Measurements from ENCODE around the gene ADCY7. TPM values are rescaled to one million over a fixed set of nuclear protein-coding genes. Genes with fewer than 3 reads are reported as not detected.
"Not testable (repeated sequence)": the region's sequence is repeated elsewhere in the genome, so short reads cannot be mapped to it uniquely, and the experiment has no call there.

Gene ADCY7
- 10.5 and 17.4 TPM in 2 replicates for total RNA-seq (2014; rRNA removed; shearing (Covaris generic))

DNA sequence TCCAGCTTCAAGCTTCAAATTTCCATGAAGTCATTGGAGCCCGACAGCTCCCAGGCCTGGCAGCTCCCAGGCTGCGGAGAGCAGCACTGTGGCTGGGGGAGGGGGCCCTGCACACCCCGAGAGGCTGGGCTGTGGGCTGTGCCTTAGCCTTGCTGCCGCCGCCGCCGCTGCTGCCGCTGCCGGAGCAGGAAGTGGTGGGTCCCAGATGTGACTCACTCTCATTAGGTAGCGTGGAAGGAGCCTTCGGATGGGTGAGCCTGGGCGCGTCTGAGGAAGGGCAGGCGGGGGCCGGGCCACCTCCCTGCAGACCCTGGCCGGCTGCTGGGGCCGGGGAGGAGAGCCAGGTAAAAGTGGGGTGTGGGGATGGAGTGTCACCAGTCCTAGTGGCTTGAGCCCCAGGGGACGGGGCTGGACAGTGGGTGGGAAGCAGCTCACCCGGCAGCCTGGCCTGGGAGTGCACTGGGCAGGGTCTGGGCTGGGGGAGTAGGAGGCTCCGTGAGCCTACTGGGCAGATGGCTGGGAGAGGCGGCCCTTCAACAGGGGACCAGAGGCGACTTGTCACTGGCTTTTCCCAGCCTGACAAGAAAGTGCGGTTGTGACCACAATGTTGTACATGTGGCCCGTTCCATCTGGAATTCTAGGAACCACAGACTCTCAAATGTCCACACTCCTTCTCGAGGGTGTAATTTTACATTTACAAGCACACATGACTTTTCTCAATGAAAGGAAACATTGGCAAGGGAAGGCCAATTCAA is at the start of gene ADCY7:
ADCY7 (plus strand) TSS at position 215 of the 755 bp plus-strand sequence. CDS start 21,629 bp downstream, outside the sequence.
- peak; percentile 49 for DNase-seq (ENCODE audit: low read depth)

DNA sequence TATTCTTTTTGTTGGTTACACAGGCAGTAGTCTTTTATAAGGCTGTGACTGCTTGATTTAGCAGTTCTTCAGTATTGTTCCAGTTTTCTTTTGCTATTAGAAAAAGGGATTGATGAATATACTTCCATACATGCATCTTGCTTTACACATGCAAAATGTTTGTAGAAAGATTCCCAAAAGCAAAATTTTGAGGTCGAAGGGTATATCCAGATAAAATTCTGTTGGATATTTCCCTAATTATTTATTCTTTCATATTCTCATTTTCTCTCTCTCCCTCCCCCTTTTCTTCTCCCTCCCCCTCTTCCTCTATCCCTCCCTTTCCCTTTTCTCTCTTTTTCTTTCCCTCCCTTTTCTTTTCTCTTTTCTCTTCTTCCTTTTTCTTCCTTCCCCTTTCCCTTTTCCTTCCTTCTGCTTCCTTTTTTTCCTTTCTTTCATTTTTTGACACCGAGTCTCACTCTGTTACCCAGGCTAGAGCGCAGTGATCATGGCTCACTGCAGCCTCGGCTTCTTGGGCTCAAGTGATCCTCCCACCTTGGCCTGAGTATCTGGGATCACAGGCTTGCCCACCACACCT is 46.9 kb upstream of the ADCY7 start:
- DNase-seq (ENCODE audit: low read depth): no peak

DNA sequence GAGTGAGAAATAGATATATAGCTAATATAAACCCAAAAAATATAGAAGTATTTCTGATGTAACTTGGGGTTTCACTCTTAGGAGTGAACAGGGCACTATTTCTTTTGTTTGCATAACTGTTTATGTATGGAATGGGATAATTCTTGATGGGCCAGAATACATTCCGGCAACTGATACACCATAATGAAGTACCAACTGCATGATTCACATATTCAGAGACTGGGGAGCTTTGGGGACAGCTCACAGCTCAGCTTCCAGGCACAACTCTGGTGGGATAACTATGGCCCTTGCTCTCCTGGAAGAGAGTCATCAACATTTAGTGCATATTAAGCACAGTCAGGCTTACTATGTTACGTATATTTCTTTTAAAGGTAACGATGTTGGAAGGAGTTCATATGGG is 42.1 kb upstream of the ADCY7 start:
- no peak for DNase-seq (ENCODE audit: low read depth)

DNA sequence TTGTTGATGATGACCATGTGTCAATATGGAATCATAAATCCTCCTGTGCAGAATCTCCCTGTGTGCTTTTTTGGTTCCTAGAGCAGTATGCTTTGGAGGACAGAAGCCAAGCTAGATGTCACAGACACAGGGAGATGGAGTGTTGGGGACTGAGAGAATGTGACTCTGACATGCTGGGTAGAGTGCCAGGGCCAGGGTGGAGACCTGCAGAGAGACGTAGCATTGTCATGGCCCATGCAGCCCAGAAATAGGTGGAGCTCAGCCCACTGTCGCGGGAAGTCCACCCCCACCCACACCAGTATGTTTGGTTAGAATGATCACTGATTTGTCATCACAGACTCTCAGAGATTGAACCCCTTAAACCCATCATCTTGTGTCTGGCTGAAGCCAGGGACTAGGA is 39.2 kb upstream of the ADCY7 start:
- no peak for DNase-seq (ENCODE audit: low read depth)

DNA sequence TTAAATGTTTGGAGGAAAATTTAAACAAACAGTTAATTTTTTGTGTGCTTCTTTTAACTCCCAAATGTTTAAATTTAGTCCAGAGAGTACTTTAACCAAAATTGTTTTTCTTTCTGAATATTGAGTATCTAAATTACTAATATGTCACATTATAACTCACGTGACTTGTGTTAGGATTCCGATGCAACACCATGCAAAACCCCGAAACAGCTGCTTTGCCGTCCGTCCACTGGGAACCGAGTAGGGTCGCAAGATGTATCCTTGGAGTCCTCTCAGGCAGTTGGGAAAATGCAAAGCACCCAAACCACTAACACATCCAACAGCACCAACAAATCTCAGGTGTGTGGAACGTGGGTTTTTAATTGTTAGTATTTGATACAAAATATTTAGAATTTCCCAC is 38.7 kb upstream of the ADCY7 start:
- no peak for DNase-seq (ENCODE audit: low read depth)

DNA sequence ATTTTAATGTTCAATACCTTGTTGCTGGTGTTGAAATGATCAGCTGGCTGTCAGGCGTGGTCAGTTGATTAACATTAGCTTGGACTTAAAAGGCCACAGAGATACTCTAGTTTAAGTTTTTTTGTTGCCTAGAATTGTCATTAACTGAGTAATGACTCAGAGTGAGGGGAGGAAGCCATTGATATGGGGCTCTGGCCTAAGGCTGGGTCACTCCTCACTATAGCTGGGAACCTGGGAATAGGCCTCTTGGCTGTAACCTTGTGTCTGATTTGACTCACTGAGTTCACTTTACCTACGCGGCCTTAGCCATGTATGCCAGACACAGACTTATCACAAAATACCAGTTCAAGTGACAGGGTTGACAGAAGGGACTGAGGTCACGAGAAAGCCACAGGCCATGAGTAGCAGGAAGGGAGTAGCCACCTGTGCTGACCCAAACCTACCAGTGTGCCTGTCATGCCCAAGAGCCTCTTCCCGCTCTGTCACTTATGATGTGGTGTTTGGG is 37.9 kb upstream of the ADCY7 start:
- no peak for DNase-seq (ENCODE audit: low read depth)

DNA sequence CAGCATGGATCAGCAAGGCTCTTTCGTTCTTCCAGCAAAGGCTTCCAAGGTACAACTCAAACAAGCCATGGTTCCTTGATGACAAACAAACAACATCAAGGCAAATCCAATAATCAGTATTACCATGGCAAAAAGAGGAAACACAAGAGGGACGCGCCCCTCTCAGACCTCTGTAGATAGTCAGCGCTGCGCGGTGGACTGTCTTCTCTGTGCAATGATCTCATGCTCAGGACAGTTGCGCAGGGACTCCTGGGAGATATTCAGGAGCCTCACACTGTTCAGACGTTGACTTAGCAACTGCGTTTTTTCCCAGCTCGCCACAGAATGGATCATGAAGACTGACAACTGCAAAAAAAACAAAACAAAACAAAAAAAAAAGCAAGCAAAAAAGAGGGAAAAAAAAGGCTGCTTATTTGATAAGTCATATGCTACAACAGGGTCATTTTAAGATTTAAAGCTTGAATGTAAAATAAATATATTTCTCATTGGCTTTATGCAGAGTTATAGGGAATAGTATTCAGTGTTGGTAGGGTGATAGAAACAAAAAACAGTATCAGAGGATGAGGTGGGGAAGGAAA is 37.1 kb upstream of the ADCY7 start:
- no peak for DNase-seq (ENCODE audit: low read depth)

DNA sequence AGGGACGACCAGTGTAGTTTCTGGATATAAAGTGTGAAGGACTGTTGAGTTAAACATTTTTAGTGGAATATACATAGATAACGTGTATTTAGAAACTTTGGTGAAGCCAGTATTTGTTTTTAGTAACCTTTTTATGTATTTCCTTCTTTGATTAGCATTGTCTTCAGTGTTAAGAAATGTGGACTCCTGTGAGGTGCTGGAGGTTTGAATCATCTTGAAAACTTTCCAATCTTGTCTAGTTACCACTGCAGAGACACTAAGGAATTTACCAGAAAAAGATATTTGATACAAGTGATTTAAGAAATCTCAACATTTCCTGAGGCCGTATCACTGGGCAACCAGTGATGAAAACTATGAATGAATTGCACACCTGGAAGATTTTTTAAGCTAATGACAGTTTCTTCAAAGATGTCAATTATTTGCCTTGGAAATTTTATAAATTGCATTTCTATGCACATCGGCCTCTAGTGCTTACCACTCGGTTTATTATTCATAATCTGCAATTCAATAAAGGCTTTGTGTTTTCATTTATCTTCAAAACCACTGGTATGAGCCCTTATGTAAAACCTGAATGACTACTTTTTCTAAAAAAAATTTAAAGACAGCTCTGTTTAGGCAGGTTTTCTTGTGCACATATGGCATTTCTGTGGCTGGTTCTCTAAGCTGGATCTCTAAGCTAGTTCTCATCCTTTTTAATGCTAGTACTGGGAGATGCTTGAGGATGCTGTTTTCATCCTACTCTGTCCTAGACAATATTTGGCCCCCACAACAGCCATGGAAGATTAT is 31.4 kb upstream of the ADCY7 start:
- peak; percentile 71 for DNase-seq (ENCODE audit: low read depth)

DNA sequence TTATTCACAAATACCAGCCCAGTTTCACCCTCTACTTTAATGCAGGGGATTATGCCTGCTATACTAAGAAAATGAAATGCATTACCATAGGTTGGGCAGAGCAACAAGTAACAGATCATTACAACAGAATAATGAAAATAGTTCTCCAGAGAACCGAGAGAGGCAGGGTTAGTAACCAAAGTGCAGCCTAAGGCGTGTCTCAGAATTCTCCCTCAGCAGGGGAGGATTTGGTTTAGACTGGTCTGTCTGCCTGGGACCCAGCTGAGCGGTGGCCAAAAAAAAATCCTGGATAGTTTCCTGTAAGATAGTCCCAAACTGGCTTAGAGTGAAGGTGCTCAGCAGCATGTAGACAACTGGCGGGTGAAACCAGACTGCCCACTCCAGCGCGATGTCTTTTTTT is 30.8 kb upstream of the ADCY7 start:
- peak; percentile 29 for DNase-seq (ENCODE audit: low read depth)

DNA sequence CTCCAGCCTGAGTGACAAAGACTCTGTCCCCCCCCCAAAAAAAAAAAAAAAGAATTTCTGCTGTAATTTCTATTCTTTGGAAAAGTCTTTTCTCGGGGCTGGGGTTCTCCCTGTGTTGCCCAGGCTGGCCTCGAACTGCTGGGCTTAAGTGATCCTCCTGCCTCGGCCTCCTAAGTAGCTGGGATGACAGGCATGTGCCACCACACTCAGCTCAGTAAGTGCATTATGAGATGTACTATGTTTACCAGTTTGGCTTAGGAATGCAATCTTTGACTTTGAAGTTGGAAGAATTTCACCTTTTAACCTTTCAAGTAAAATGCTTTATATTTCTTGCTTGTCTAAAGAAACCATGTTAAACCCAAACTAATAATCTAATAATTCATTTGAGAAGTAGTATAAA is 28.0 kb upstream of the ADCY7 start:
- DNase-seq (ENCODE audit: low read depth): no peak

DNA sequence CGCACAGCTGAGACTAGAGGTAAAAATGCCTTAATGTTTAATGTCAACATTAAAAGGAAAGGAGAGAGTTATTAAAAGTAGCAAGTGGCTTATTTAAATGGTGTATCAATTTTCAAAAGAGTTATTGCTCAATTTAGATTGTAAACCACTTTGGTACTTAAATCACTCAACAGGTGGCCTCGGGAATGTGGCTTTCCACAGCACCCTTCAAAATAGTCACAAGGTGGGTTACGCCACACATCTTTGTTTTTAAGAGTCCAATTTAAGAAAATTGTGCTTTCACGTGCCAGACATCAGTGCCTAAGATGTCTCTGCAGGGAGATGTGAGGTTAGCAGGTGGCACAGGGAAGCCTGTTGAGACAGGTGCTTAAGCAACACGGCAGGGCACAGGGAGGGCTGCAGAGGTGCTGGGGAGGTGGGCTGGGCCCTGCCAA is 27.5 kb upstream of the ADCY7 start:
- DNase-seq (ENCODE audit: low read depth): no peak

DNA sequence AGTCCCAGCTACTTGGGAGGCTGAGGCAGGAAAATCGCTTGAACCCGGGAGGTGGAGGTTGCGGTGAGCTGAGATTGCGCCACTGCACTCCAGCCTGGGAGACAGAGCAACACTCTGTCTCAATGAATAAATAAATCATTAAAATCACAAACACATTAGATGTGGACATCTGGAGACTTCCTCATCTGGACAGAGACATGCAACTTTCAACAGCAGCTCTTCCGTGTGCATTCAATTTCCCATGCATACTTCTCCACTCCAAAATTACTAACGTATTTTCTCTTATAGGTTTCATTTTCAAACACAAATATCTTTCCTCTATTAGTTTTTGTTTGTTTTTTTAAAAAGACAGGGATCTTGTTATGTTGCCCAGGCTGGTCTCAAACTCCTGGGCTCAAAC is 23.3 kb upstream of the ADCY7 start:
- DNase-seq (ENCODE audit: low read depth): not testable (repeated sequence)

DNA sequence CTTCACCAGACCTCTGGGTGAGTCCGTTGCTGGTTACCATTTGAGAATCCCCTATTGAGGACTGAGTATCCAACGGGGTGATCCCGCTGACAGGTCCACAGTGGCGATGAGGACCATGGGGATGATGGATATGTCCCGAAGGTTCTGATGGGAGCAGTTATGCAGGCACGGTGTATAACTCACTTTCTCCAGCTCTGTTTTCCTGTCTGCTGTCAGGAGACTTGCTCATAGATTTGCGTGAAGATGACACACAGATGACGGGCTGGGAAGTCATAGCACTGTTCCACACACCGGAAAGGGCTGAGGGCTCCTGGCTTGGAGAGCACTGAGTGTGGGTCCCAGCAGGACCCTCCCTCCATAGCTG is 22.2 kb upstream of the ADCY7 start:
- peak; percentile 41 for DNase-seq (ENCODE audit: low read depth)

DNA sequence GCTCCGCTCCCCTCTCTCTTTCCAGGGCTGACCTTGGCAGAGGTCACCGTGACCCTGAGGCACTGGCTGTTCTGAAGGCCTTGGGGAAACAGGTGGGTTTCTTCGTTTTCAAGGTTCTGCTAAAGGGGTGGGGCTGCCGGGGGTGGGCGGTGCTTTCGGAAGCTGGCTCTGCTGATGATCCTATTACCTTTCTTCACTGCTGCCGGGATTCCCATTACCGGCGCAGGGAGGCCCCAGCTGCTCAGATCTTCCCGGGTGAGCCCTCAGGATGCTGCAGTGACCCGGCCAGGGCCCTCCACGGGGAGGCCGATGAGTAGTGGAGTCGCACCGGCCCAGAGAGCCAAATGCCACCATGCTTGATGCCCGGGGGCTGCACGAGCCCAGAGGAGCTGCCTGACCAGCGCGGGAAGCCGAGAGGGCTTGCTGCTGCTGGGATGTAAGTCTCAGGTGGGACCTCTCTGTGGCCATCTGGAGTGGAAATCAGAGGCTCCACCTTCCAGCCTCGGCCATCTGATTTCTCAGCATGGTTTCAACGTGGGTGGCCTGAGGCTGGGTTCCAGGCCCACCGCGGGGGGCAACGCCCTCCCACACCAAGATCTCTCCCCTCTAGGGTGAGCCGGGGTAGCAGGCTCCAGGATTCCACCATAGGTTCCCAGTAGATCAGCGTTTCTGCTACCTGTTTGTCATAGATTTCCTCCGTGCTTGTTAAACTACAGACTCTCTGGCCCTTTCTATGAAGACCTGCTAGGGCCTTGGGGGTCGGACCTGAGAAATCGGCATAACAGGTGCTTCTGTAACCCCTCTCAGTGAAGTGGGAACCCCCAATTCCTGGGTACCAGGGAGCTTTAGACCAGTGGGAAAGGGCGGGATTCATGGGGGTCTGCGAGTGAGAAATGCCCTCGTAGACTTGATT is 21.6 kb upstream of the ADCY7 start:
- no peak for DNase-seq (ENCODE audit: low read depth)

DNA sequence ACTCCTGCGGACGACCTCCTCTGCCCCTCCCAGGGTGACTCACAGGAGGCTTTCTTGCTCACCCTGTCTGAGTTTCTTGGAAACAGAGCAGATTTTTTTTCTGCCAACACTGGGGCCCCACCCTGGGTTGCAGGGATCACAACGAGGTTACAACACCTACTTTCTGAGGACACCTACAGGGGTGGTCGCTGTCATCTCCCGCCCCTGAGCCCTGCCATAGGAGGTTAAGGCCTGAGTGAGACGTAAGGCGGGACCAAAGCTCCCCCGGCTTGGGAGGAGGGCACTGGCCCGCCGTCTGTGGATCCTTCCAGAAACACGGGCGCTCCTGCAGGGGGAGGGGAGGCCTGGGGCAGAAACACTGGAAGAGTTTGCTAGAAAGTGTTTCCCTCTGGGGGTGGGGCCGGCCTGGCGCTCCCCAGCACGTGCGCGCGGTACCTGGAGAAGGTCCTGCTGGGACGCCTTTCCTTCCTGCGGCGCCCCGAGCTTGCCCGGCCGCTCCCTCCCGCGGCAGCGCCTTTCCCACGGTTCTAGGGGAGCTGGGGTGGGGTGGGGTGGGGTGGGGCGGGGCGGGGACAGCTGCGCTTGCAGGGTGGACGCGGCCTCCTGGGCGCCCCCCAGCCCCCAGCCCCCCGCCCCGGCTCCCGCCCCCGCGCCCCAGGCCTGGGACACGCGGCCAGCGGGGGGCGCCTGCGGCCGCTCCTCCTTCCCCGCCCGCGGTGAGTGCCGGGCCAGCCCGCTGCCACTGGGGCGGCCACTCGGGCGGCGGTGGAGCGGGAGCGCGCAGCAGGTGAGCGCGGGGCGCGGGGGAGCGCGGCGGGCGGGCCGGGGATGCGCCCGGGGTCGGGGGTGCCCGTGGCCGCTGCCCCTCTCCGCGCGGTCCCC is 20.7 kb upstream of the ADCY7 start:
- DNase-seq (ENCODE audit: low read depth): peak; percentile 70

DNA sequence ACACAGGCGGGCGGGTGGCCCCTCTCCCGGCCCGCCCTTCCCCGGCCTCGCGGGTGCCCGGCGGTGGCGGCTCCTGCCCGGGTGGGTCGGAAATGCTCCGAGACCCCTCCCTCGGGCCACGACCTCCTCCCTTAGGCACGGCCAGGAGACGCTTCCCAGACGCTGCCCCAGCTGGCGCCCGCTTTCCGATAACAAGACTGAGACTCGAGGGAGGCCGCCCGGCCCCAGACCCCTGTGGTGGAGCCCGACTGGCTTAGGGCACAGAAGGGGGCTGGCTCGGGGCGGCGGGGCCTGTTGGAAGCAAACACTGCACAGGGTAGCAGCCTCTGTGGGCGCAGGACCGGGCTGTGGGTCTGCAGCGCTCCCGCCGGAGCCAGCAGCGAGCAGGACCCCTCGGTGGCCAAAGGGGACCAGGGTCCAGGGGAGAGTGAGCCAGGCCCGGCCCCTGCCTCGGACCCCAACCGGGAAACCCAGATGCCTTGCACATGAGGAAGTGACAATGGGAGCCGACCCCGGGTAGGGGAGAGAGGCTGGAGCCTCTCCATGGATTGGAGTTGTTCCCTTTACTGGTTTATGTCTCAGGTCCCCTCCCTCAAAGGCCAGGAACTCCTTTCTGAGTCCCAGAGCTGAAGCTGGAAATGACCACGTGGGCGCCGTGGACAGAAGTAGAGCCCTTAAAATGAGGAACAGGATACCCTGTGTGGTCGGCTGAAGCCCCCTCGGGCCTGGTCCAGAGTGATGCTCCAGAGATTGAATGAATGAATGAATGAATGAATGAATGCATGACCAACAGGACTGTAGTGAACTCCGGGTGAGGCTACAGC is 19.8 kb upstream of the ADCY7 start:
- no peak for DNase-seq (ENCODE audit: low read depth)

DNA sequence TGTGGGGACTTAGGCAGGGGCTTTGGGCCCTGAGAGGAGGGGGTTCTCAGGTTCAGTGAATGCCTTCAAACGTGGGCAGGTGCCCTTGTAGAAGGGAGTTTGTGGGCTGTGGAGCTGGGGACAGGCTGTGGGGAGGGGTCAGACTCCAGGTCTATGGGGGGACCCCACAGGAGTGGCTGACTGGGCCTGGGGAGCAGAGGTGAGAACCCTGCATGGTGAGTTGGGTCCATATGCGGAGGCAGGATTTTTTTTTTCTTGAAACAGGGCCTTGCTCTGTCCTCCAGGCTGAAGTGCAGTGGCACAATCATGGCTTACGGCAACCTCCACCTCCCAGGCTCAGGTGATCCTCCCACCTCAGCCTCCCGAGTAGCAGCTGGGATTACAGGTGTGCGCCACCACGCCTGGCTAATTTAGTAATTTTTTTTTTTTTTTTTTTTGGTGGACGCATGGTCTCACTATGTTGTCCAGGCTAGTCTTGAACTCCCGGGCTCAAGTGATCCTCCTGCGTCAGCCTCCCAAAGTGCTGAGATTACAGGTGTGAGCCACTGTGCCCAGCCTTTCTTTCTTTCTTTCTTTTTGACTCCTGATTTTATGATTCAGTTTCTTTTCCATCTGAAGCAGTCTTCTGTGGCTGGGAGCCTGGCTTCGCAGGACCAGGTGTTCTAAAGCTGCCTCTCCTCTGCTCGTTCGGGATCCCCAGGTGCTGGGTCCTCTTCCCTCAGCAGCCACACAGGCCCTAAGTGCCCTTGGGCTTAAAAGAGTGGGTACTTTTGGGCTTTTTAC is 19.0 kb upstream of the ADCY7 start:
- DNase-seq (ENCODE audit: low read depth): no peak

DNA sequence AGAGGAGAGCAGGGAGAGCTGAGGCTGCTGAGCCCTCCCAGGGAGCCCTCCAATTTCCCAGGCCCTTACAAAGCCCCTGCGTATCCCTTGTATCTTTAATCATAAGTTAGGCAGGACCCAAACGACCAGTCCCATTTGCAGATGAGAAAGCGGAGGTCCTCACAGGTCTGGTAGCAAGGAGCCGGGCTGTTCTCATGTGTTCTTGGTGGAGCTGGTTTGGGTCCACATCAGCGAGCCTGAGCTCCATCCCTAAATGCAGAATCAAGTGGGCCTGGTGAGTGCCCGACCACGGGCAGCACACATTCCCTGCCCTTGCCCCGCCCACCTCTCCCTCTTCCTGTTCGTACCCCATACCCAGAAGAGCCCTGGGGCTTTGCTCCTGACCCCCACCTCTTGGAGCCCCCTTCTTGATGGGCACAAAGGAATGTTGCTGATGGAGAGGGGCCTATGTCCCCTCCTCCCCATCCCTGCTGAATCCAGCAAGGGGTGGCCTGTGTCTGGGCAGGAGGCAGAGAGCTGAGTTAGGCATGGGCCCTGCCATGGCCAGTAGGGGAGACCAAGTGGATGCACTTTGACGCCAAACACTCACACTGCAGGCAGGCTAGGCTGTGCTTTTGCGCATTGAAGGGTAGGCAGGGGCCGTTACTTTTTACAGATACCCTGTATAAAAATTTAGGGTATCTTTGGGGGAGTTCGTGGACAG is 18.3 kb upstream of the ADCY7 start:
- no peak for DNase-seq (ENCODE audit: low read depth)
